ENCODE data around the gene HK1.

DNA sequence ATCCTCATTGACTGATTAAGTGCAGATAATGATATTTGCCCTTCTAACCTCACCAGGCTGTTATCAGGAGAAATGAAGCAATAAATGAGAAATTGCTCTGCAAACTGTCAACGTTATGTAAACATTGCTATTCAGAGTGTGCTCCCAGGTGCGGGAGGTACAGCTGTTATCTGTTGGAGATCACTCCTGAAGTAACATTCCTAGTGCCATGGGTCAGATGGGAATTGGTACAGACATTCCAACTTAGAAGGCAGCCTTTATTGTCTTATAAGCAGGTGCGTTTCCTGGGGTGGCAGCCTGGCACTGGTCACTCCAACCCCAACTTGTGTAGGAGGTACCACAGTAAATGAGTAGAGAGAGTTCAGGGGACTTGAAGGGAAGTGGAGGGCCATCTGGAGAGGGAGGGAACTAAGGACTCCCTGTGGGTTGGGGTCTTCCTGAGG lies 36.8 kb downstream of the HK1 start:
- TF ChIP-seq, protein P1, sequence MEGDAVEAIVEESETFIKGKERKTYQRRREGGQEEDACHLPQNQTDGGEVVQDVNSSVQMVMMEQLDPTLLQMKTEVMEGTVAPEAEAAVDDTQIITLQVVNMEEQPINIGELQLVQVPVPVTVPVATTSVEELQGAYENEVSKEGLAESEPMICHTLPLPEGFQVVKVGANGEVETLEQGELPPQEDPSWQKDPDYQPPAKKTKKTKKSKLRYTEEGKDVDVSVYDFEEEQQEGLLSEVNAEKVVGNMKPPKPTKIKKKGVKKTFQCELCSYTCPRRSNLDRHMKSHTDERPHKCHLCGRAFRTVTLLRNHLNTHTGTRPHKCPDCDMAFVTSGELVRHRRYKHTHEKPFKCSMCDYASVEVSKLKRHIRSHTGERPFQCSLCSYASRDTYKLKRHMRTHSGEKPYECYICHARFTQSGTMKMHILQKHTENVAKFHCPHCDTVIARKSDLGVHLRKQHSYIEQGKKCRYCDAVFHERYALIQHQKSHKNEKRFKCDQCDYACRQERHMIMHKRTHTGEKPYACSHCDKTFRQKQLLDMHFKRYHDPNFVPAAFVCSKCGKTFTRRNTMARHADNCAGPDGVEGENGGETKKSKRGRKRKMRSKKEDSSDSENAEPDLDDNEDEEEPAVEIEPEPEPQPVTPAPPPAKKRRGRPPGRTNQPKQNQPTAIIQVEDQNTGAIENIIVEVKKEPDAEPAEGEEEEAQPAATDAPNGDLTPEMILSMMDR (conservative IDR thresholded peaks at IDR 0.05; ENCODE audit: low read depth, low read length): no peak
- no peak for TF ChIP-seq SMC3 (IDR thresholded peaks at IDR 0.05; ENCODE audit: low read depth, low read length)
- TF ChIP-seq BHLHE40 (IDR thresholded peaks at IDR 0.05; ENCODE audit: low read depth, low read length): no peak
- no peak for TF ChIP-seq POLR2A (IDR thresholded peaks at IDR 0.05; ENCODE audit: low read depth, low read length)
- no peak for TF ChIP-seq NFE2L2 (IDR thresholded peaks at IDR 0.05; ENCODE audit: low read depth, low read length)
- TF ChIP-seq, protein P2, sequence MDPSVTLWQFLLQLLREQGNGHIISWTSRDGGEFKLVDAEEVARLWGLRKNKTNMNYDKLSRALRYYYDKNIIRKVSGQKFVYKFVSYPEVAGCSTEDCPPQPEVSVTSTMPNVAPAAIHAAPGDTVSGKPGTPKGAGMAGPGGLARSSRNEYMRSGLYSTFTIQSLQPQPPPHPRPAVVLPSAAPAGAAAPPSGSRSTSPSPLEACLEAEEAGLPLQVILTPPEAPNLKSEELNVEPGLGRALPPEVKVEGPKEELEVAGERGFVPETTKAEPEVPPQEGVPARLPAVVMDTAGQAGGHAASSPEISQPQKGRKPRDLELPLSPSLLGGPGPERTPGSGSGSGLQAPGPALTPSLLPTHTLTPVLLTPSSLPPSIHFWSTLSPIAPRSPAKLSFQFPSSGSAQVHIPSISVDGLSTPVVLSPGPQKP (IDR thresholded peaks at IDR 0.05; ENCODE audit: borderline replicate concordance, low read depth, low read length): no peak
- TF ChIP-seq CHD1 (IDR thresholded peaks at IDR 0.05; ENCODE audit: low read depth, low read length): no peak
- no peak for TF ChIP-seq RAD21 (IDR thresholded peaks at IDR 0.05; ENCODE audit: low read length)
- TF ChIP-seq RCOR1 (IDR thresholded peaks at IDR 0.05; ENCODE audit: insufficient replicate concordance, low read length): no peak
- no peak for TF ChIP-seq CEBPB (IDR thresholded peaks at IDR 0.05; ENCODE audit: low read depth, low read length)
- TF ChIP-seq, protein P3, sequence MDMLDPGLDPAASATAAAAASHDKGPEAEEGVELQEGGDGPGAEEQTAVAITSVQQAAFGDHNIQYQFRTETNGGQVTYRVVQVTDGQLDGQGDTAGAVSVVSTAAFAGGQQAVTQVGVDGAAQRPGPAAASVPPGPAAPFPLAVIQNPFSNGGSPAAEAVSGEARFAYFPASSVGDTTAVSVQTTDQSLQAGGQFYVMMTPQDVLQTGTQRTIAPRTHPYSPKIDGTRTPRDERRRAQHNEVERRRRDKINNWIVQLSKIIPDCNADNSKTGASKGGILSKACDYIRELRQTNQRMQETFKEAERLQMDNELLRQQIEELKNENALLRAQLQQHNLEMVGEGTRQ (IDR thresholded peaks at IDR 0.05; ENCODE audit: low read depth, low read length): no peak
- no peak for TF ChIP-seq MAFK (IDR thresholded peaks at IDR 0.05; ENCODE audit: low read depth, low read length)
